Right renal pelvis (tissue), 4 donors: ENCODE results near the gene ZNF84. TPM values are rescaled to one million over a fixed set of nuclear protein-coding genes. Genes with fewer than 3 reads are reported as not detected.

Source experiments
- DNase-seq, 4 donors: peaks; one replicate each; pipeline ENCODE4 v3.0.0-alpha.2; 2013; ENCODE audit warnings: low read depth in 4 of 4, low spot score in 3 of 4, missing footprints in 1 of 4
- polyA plus RNA-seq, 4 donors: library from polyadenylated mRNA; unstranded; fragments of 120-200 nt; gene quantifications; one replicate each; pipeline ENCODE4 v1.2.1, GENCODE V29; 2013; ENCODE audit not compliant: insufficient read length in 4 of 4

ZNF84 gene
- polyA plus RNA-seq: 10 to 100 TPM; 55.7 to 81.0 (median 72.7) TPM

DNA sequence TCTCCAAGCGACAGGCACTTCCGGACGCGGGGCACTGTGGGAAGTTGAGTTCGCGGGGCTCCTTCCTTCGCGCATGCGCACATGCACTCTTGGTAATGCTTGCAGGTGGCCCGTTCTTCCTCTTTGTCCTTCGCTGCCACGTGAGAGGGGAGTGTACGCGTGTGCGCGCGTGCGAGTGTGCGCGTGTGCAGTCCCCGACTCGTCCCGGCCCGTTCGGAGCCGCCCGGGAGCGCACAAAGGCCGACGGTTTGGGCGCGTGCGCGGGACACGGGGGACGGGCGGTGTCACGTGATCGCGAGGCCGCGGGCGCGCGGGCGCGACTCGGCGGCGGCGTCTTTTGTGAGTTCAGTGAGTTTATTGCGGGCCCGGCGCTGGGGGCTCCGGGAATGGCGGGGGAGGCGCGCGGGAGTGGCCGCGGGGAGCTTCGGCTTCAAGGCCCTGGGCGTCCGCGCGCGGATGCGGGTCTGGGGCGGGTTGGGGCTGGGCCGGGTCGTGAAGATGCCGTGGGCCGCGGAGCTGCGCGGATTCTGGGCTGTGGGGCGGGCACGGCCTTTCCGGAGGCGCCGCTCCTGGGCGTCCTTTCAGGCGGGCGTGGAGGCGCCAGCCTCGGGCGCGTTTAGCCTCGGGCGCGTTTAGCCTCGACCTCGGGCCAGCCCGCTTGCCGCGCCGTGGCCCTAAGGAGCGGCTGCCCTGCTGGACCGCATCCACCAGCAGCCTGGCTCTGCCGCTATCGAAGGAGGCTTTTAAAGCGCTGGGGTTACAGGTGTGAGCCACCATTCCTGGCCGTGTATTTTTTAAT lies at the start of gene ZNF84:
Gene ZNF84, plus strand, starts transcription at position 303 of the 799 bp plus-strand sequence. CDS start 3,959 bp downstream, outside the sequence.
- DNase-seq: peak; percentile 95 to 97 (median 96)

DNA sequence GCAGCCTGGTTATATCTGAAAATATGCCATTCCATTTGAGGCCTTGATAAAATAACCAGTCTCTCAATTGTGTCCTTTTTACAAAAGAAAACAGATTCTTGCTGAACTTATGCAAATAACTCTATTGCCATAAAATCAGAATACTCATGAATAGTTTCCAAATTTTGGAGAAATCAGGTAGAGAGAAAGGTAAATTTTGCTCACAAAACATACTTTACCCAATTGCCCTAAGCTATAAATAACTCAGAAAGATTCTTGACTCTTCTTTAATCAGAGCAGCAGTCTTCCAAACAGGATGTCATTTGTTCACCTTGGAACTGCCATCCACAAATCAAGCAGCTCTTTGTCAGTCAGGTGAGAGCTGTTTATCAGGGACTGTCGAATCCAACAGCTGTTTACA lies 38.6 kb upstream of the ZNF84 start:
- DNase-seq: no peak

DNA sequence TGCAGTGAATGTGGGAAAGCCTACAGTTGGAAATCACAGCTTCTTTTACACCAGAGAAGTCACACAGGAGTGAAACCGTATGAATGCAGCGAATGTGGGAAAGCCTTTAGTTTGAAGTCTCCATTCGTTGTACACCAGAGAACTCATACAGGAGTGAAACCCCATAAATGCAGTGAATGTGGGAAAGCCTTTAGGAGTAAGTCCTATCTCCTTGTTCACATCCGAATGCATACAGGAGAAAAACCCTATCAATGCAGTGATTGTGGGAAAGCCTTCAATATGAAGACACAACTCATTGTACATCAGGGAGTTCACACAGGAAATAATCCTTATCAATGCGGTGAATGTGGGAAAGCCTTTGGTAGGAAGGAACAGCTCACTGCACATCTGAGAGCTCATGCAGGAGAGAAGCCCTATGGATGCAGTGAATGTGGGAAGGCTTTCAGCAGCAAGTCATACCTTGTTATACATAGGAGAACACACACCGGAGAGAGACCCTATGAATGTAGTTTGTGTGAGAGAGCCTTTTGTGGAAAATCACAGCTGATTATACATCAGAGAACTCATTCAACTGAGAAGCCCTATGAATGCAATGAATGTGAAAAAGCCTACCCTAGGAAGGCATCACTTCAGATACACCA lies 26.5 kb upstream of the ZNF84 start:
- DNase-seq: no peak

DNA sequence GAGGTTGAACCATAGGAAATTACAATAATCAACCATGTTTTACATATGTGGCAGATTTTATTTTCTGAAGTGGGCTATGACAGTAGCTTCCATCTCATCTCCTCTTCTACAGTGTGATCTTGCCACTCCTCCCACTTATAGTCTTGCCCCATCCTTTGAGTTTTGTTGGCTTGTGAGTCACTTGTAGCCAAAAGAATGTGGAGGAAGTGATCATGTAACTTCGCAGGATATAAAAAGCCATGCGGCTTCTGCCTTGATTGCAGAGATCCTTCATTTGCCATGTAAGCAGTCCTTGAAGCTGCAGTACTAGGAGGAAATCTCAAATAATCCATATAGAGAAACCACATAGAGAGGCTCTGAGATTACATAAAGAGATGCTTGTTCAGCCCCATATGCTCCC lies 13.7 kb upstream of the ZNF84 start:
- no peak for DNase-seq

DNA sequence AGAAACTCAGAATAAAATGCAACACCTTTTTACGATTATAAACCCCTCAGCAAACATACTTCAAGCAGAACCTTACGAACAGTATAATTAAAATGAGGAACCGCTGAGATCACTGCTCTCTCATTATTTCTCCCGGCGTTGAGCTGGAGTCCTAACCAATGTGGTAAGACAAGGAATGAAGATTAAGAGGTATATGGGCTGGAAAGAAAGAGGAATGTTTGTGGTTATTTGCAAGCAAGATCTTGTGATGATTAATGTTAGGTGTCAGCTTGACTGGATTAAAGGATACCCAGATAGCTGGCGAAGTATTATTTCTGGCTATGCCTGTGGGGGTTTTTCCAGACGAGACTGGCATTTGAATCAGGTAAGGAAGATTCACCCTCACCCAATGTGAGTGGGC lies 10.3 kb upstream of the ZNF84 start:
- DNase-seq: no peak

DNA sequence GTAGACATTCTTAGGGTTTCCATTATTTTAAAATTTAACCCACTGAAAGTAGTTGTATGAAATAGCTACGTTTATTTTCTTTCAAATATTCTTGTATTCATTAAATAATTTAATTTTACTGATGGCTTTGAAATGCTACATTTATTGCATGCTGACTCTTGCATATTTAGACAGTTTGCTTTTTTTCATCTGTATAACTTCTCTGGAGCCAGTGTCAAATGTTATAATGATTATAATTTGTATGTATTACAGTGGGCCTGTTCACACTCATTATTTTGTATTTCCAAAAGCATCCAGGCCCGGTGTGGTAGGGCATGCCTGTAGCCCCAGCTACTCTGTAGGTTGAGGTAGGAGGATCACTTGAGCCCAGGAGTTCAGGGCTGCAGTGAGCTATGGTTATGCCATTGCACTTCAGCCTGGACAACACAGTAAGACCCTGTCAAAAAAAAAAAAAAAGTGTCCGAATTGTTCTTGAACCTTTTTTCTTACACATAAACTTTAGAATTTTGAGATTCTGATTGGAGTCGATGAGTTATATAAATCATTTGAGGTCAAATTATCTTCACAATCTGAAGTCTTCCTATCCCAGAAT lies 905 bp downstream of the ZNF84 start:
- DNase-seq: no peak

DNA sequence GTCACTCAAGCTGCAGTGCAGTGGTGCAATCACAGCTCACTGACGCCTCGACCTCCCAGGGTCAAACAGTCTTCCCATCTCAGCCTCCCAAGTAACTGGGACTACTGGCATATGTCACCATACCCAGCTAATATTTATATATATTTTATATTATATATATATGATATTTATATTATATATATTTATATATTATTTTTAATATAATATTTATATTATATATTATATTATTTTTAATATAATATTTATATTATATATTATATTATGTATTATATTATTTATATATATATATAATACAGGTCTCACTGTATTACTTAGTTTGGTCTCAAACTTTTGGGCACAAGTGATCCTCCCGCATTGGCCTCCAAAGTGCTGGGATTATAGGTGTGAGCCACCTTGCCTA lies 9.4 kb downstream of the ZNF84 start:
- DNase-seq: no peak

DNA sequence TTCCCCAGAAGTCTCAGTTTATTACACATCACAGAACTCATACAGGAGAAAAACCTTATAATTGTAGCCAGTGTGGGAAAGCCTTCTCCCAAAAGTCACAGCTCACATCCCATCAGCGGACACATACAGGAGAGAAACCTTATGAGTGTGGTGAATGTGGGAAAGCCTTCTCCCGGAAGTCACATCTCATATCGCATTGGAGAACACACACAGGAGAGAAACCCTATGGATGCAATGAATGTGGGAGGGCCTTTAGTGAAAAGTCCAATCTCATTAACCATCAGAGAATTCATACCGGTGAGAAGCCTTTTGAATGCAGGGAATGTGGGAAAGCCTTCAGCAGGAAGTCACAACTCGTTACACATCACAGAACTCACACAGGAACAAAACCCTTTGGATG lies 20.1 kb downstream of the ZNF84 start:
- no peak for DNase-seq

DNA sequence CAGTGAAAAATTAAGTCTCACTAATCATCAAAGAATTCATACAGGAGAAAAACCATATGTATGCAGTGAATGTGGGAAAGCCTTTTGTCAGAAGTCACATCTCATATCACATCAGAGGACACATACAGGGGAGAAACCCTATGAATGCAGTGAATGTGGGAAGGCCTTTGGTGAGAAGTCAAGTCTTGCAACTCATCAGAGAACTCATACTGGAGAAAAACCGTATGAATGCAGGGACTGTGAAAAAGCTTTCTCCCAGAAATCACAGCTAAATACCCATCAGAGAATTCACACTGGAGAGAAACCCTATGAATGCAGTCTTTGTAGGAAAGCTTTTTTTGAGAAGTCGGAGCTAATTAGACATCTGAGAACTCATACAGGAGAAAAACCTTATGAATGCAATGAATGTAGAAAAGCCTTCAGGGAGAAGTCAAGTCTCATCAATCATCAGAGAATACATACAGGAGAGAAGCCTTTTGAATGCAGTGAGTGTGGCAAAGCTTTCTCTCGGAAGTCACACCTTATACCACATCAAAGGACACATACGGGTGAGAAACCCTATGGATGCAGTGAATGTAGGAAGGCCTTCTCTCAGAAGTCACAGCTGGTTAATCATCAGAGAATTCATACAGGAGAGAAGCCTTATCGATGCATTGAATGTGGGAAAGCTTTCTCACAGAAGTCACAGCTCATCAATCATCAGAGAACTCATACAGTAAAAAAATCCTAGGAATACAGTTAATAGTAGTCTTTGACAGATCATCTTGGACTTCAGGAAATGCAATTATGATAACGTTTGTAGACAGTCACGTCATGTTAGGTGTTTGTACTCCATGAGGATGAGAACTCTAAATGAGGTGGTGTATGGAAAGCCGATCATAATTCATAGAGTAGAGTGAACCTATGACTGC lies 21.1 kb downstream of the ZNF84 start:
- DNase-seq: no peak

DNA sequence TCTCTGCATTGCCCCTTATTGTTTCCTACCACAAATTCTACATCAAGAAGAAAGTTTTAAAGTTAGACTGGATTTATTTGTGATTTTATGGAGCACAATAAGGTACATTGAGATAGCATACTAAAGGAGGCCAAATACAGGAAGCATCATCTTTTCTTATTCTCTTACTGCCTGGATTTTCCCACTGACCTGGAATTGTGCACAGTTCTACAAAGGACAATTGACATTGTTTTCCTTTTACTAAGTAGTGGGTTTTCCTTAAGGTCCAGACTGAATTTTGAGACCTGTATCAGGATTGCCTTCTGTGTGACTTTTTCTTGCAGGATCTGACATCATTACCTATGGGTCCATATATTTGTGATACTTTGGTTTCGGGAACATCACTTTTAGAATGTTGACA lies 24.6 kb downstream of the ZNF84 start:
- DNase-seq: no peak

DNA sequence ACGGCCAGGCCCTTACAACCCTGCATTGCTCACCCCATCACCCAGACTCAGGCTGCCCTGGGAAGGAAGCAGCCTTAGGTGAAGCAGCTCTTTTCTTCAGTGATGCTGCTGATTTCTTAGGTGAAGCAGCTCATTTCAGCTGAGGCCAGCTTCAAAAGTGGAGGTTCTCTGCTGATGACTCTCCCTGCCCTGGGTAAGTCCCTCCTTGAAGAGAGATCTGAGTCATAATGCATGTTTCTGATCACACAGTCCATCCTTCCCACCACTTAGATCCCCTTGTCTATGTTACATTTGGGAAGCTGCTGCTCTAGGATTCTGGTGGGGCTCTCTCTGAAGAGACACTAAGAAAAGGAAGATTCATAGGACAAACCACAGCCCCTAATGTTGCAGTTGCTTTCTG lies 26.2 kb downstream of the ZNF84 start:
- no peak for DNase-seq

DNA sequence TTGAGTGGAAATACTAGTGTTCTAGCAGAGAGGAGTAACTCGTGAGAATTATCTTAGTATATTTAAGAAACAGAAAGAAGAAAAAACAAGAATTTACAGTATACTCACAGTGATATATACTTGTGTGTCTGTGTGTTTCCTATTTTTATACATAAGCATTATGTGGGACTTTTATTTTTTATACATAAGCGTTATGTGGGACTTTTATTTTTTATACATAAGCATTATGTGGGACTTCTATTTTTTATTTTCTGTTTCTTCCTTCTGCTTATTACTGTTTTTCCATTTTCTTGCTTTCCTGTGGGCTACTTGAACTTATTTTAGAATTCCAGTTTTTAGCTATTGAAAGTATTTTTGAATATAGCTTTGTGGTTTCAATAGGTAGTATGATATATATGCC lies 36.5 kb downstream of the ZNF84 start:
- DNase-seq: no peak

DNA sequence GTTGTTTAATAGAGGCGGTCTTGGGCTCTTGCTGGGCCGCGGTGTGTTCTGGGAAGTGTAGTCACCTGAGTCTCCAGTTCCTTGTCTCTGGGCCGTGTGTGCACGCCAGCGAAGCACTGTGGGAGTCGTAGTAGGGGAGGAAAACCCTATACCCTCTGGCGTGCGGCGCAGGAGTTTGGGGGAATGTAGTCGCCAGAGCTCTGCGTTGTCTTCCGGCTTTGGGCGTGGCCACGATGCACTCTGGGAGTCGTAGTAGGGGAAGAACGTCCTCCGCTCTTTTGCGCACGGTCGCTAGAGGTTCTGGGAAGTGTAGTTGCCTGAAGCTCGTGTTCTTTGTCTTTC lies 42.7 kb downstream of the ZNF84 start:
- DNase-seq: peak; percentile 95 to 99 (median 98)

DNA sequence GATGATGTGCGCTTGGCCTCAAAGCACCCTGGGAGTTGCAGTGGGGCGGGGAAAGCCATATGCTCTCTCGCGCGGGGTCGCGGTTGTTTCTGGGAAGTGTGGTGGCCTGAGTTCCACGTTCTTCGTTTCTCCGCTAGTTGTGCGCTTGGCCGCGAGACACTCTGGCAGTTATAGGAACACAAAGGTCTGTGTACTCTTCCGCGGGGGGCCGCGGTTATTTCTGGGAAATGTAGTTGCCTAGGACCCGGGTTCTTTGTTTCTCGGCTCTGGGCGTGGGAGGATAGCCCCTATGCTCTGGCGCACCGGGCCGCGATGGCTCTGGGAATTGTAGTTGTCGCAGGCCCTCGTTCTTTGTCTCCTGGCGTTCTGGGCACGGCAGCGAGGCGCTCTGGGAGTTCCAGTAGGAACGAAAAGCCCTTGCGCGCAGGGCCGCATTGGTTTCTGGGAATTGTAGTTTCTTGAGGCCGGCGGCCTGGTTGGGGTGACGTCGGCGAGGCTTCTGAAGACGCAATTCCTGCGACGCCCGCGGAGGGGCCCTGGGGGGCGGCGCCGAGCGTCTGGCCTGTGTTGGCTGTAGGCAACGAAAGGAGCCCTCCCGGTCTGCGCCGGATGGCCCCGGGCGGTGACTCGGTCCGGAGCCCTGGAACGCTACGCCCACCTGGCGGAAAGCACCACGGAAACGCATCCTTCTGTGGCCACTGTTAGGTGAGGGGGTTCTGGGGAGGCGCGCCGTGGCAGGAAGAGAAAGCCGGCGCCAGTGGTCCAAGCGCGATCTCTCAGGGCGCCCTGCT lies 43.3 kb downstream of the ZNF84 start, which contains the start of gene ZNF140:
Gene ZNF140, plus strand, starts transcription at position 556 of the 791 bp plus-strand sequence. CDS start 398 bp downstream, outside the sequence.
- DNase-seq: peak; percentile 94 to 96 (median 95)

DNA sequence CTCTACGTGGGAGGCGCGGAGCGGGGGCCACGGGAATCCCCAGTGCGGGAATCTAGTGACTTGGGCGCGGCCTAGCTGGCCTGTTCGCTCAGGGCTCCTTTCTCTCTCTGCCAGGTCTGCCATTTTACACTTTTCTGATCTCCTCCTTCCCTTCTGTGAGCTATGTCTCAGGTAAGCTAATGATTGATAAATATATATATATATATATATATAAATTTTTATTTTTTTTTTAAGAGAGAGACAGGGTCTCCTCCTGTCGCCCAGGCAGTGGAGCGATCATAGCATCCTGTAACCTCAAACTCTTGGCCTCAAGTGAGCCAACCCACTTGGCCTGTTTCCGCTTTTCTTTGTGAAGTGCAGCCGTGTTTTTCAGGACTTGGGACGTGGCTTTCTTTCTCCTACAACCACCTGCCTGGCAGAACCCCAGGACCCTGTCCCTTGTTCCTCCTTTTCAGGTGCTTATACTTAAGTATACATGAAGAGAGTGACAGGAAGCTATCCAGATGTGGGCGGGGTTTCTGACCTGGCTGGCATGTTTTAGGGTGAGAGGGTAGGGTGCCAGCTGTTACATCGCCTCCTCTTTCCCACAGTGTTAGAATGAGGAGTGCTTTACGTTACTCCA lies 44.0 kb downstream of the ZNF84 start:
- no peak for DNase-seq

DNA sequence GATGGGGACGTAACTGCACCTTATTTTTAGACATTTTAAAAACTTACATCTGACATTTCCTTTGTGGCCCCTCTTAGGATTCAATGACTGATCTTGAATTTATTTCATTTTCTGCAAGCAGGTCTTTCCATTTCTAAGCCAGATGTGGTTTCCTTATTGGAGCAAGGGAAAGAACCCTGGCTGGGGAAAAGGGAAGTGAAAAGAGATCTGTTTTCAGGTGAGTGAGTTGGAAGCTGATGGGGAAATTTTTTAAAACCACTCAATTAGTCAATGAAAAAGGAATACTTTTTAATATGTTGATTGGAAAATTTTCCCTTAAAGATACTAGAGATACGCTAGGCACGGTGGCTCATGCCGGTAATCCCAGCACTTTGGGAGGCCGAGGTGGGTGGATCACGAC lies 46.0 kb downstream of the ZNF84 start:
- no peak for DNase-seq

DNA sequence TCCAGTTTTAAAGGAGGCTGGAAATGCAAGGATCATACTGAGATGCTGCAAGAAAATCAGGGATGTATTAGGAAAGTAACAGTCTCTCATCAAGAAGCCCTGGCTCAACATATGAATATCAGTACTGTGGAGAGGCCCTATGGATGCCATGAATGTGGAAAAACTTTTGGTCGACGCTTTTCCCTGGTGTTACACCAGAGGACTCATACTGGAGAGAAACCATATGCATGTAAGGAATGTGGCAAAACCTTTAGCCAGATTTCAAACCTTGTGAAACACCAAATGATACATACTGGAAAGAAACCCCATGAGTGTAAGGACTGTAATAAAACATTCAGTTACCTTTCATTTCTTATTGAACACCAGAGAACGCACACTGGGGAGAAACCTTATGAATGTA lies 68.3 kb downstream of the ZNF84 start:
- no peak for DNase-seq

DNA sequence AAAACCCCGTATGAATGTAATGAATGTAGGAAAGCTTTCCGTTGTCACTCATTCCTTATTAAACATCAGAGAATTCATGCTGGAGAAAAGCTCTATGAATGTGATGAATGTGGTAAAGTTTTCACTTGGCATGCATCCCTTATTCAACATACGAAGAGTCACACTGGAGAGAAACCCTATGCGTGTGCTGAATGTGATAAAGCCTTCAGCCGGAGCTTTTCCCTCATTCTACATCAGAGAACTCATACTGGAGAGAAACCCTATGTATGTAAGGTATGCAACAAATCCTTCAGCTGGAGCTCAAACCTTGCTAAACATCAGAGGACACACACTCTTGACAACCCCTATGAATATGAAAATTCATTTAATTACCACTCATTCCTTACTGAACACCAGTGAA lies 68.9 kb downstream of the ZNF84 start:
- DNase-seq: no peak

DNA sequence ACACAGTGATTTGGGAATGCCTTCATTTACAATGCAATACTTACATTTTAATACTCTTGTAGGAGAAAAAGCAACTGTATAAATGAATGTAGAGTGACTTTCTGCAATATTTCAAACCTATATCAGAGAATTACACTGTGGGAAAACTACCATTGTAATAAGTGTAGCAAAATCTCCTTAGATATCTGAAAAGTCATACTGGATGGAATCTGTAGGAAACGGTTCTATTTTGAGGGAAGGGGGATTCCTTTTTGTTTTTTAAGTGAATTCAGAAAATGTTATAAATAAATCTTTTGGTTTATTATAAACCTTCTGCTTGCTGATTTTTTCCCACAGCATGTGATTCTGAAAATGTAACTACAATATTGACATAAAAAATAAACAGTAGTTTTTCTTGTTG lies 69.8 kb downstream of the ZNF84 start:
- no peak for DNase-seq

DNA sequence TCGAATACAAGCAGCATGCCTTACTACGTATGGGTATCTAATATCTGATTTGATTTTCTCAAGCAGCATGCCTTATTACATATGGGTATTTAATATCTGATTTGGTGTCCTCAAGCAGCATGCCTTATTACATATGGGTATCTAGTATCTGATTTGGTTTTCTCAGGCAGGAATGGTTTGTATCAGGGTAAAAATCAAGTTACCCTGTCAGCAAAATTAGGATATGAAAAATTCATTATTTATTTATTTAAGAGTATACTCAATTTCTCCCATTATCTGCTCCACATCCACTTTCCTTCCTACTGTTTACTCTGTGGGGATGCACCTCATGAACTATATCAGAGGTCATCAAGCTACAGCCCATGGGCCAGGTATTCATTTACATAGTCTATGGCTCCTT lies 70.8 kb downstream of the ZNF84 start:
- no peak for DNase-seq
